GM12891 (cell line): Measurements from ENCODE around the gene BAZ1B.

Source experiments
- PAX5 ChIP-seq: IDR thresholded peaks from 2 replicates; pipeline ENCODE4 v1.6.1; 2011; ENCODE audit warnings: low read length, moderate library complexity, mild to moderate bottlenecking; ENCODE audit not compliant: insufficient read depth, severe bottlenecking
- POLR2A ChIP-seq: IDR thresholded peaks from 2 replicates; pipeline ENCODE4 v1.6.1; 2011; ENCODE audit warnings: low read depth, low read length, control low read depth
- POLR2AphosphoS5 ChIP-seq: IDR thresholded peaks from 2 replicates; pipeline ENCODE4 v1.6.1; 2011; ENCODE audit warnings: low read depth, low read length, control low read depth
- POU2F2 ChIP-seq: IDR thresholded peaks from 2 replicates; pipeline ENCODE4 v1.6.1; 2011; ENCODE audit warnings: low read depth, mild to moderate bottlenecking, control low read depth, low read length, moderate library complexity
- SPI1 ChIP-seq: IDR thresholded peaks from 2 replicates; pipeline ENCODE4 v1.6.1; 2011; ENCODE audit warnings: low read depth, low read length, control low read depth

DNA sequence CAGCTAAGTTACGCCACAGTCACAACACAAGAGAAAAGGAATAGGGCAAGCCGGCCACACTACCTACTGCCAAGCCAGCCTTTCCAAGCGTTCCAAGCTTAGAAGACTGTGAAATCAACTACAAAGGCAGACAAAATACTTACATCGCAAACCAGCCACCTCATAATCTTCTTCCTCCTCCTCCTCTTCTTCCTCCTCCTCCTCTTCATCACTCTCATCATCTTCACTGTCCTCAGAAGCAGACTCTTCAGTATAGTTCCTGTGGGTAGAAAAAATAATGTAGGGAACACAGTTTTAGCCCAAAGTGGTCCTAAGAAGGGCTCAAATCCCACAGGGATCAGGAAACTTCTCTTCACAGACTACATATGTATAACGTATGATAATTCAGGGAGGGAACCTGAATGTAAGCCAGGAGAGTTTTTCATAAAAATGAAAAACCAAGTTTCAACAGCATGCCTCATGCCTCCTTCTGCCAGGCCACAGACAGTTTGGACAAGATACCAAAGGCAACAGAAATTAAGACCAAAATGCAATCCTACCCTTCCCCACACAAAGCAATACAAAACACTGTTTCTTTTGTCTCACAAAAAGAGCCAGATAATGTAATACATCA, 74.9 kb downstream of the BAZ1B start:
- TF ChIP-seq POLR2A, result no peak
- TF ChIP-seq SPI1, result no peak
- no peak for TF ChIP-seq PAX5
- no peak for TF ChIP-seq POLR2AphosphoS5
- no peak for TF ChIP-seq POU2F2
